SK-N-SH treated with all-trans-retinoic acid at 6 μM for 48 hours (cell line): ENCODE data around the gene CD248.

Experiments
- ARNTL ChIP-seq: fragments of 450-650 bp; formaldehyde crosslinking; IDR thresholded peaks from 2 replicates; pipeline ENCODE4 v1.5.0; 2020; ENCODE audit warnings: low read depth, mild to moderate bottlenecking, moderate library complexity, borderline replicate concordance
- BACH2 ChIP-seq: fragments of 250-450 bp; sonication (Bioruptor Pico); IDR thresholded peaks from 2 replicates; pipeline ENCODE4 v1.9.0; 2021; ENCODE audit warnings: mild to moderate bottlenecking, borderline replicate concordance
- ESRRG ChIP-seq: fragments of 250-450 bp; sonication (Bioruptor Pico); IDR thresholded peaks from 2 replicates; pipeline ENCODE4 v1.6.1; 2021; ENCODE audit warnings: mild to moderate bottlenecking
- PATZ1 ChIP-seq: fragments of 250-450 bp; sonication (Bioruptor Pico); IDR thresholded peaks from 2 replicates; pipeline ENCODE4 v1.8.0; 2020; ENCODE audit warnings: mild to moderate bottlenecking, moderate library complexity, borderline replicate concordance
- PPARA ChIP-seq: fragments of 250-450 bp; sonication (Bioruptor Pico); IDR thresholded peaks from 2 replicates; pipeline ENCODE4 v1.5.0; 2020; ENCODE audit warnings: mild to moderate bottlenecking, borderline replicate concordance
- RARB ChIP-seq: fragments of 250-450 bp; sonication (Bioruptor Pico); IDR thresholded peaks from 2 replicates; pipeline ENCODE4 v1.8.0; 2021; ENCODE audit warnings: mild to moderate bottlenecking, moderate library complexity
- TOX ChIP-seq: fragments of 250-450 bp; sonication (Bioruptor Pico); IDR thresholded peaks from 2 replicates; pipeline ENCODE4 v1.8.0; 2021; ENCODE audit warnings: mild to moderate bottlenecking, moderate library complexity, borderline replicate concordance
- TSHZ2 ChIP-seq: fragments of 250-450 bp; sonication (Bioruptor Pico); IDR thresholded peaks from 2 replicates; pipeline ENCODE4 v1.5.0; 2020; ENCODE audit warnings: mild to moderate bottlenecking, moderate library complexity
- ZFP30 ChIP-seq: fragments of 450-650 bp; formaldehyde crosslinking; IDR thresholded peaks from 2 replicates; pipeline ENCODE4 v1.5.0; 2022; ENCODE audit warnings: mild to moderate bottlenecking, moderate library complexity

GRCh38 chr11:66331542-66332370 lies 14.9 kb upstream of the CD248 start:
- TF ChIP-seq ARNTL (CRISPR knock-in tag), result no peak
- TF ChIP-seq PATZ1 (CRISPR knock-in tag), result no peak
- TF ChIP-seq ZFP30 (CRISPR knock-in tag), result no peak
- TF ChIP-seq BACH2 (CRISPR knock-in tag), result no peak
- no peak for TF ChIP-seq PPARA (CRISPR knock-in tag)
- no peak for TF ChIP-seq ESRRG (CRISPR knock-in tag)
- no peak for TF ChIP-seq RARB (CRISPR knock-in tag)
- no peak for TF ChIP-seq TOX (CRISPR knock-in tag)
- TF ChIP-seq TSHZ2 (CRISPR knock-in tag), result no peak
